D721Med (cell line): Measurements from ENCODE around the gene C7orf33.

Experiments
- DNase-seq: peaks from one replicate; pipeline ENCODE4 v3.0.0; 2011; ENCODE audit warnings: low spot score; ENCODE audit not compliant: insufficient read length
- FAIRE-seq: peaks from 2 replicates; lab custom pipeline; 2011; peaks lifted over from hg19 to GRCh38; lab: Jason Lieb, UNC
- TF ChIP-seq, protein P1 (sequence below): IDR thresholded peaks from 2 replicates; pipeline ENCODE4 v1.5.1; 2012; ENCODE audit warnings: mild to moderate bottlenecking, control low read depth; ENCODE audit not compliant: insufficient read depth; ENCODE audit errors: missing control alignments

The C7orf33 gene

DNA sequence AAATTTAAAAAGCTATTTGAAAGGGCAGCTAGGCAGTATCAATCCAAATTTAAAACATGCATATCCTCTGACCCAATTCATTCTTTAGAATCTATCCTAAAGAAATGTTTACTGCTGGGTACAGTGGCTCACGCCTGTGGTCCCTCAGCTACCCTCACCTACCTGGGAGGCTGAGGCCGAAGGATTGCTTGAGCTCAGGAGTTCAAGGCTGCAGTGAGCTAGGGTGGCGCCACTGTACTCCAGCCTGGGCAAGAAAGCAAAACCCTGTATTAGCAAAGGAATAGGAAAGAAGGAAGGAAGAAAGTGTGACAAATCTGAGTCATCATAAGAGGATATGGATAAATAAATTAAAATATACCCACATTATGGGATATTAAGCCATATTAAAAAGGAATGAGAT is 36.3 kb downstream of the C7orf33 start:
- TF ChIP-seq, protein P1, sequence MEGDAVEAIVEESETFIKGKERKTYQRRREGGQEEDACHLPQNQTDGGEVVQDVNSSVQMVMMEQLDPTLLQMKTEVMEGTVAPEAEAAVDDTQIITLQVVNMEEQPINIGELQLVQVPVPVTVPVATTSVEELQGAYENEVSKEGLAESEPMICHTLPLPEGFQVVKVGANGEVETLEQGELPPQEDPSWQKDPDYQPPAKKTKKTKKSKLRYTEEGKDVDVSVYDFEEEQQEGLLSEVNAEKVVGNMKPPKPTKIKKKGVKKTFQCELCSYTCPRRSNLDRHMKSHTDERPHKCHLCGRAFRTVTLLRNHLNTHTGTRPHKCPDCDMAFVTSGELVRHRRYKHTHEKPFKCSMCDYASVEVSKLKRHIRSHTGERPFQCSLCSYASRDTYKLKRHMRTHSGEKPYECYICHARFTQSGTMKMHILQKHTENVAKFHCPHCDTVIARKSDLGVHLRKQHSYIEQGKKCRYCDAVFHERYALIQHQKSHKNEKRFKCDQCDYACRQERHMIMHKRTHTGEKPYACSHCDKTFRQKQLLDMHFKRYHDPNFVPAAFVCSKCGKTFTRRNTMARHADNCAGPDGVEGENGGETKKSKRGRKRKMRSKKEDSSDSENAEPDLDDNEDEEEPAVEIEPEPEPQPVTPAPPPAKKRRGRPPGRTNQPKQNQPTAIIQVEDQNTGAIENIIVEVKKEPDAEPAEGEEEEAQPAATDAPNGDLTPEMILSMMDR: no peak
- DNase-seq: no peak
- no peak for FAIRE-seq

DNA sequence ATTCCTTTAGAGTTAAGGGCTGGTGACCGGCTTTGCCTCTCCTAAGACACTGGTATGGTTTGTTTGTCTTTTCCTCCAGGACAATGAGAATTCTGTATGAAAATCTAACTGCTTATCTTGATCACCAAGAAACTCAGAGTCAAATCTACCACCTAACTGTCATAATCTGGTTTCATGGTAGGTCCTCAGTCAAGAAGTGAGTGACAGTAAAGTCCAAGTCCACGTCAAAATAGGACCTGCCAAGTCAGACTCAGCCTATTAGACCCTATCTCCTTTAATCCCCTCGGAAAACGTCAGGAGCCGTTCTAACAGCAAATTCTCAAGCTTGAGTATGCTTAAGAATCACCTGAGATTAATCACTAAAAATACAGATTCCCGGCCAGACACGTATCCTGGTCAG is 37.4 kb downstream of the C7orf33 start:
- no peak for FAIRE-seq
- TF ChIP-seq, protein P1: no peak
- DNase-seq: no peak

DNA sequence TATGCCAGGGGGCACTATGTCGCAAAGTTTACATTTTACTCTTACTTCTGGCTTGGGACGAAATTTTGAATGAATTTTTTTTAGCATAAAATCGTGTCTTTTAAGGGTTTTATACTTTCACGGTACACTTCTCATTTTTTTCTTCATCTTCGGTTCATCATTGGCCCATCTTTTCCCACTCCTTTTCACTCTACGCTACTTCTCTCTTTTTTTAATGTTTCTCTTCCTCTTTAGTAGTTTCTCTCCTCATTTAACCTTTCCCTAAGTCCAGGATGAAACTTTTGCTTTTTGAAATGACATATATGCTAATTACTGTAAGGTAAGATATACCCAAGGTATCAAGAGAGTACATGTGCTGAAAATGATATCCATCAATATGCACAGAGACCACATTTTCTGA is 39.5 kb downstream of the C7orf33 start:
- TF ChIP-seq, protein P1: no peak
- DNase-seq: no peak
- FAIRE-seq: no peak

DNA sequence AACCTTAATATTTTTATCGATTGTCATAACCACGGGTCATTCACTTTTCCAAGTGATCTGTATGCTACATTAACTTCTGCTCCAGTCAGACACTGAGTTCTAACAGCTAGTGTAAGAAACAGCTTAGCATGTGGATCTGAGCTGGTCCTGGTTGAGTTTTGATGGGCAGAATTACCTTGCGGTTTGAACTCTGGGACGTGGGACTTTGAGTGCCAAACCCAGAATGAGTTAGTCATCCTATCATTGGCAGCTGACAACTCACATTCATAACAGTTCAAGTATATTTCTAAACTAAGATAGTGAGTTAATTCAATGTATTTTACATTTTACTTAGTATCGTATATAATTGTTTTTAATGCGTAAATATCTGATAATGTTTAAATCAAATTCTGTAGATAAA is 43.2 kb downstream of the C7orf33 start:
- TF ChIP-seq, protein P1: no peak
- FAIRE-seq (no peak), DNase-seq (no peak)

DNA sequence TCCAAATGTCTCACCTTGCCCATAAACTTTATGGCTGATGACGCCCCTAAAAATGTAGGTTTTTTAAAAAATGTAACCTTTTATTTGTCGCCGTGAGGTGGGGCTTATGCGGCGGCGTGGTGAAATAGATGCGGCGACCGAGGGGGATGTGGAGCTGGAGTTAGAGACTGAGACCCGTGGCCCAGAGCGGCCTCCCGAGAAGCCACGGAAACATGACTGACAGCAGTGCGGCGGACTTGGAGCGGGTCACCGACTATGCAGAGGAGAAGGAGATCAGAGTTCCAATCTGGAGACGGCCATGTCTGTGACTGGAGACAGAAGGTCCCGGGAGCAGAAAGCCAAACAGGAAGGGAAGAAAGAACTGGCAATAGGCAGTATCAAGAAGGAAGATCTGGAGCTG is 46.5 kb downstream of the C7orf33 start:
- no peak for FAIRE-seq
- TF ChIP-seq, protein P1: no peak

DNA sequence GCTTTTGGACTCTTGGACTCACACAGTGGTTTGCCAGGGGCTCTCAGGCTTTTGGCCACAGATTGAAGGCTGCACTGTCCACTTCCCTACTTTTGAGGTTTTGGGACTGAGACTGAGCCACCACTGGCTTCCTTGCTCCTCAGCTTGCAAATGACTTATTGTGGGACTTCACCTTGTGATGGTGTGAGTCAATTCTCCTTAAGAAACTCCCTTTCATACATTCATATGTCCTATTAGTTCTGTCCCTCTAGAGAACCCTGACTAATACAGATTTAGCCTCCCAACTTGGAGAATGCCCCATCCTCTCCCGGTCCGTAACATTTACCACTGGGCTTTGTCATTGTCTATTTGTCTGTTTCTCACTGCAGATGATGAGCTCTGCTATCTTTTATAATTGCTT is 55.3 kb downstream of the C7orf33 start:
- FAIRE-seq (no peak), DNase-seq (no peak)
- TF ChIP-seq, protein P1: no peak

More for the DNA sequence above, 46.5 kb downstream of the C7orf33 start:
- no peak for DNase-seq

DNA sequence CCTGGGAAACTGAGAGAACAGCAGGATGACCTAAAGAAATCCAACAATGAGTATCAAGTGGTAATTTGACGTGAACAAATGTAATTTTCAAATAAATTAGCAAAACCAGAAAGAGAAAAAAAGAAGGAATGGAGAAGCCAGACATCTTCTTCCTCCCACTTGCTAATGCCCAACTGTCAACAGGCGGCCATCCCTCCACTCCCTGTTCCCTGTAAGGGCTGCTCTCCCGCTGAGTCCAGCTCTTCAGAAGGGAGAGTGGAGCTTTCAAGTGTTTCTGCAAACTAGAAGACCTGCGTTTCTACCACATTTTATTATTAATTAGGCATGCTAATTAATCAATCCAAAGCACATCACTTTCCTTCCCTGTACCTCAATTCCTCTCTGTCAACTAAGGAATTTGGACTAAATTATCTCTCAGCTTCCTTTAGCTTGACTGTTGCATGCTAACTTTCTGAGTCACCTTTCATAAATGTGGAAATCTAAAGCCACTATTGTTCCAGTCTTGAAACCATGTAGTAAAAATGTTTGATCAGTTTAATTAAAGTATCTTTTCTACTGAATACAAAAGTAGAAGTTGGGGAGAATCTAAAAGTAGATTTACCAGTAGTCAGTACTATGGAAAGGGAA is 59.8 kb downstream of the C7orf33 start:
- DNase-seq: no peak
- FAIRE-seq: no peak

More for the DNA sequence above, 59.8 kb downstream of the C7orf33 start:
- TF ChIP-seq, protein P1: no peak
